Body of pancreas (tissue), 4 donors: ENCODE measurements around the gene ADGRA1. TPM values are rescaled to one million over a fixed set of nuclear protein-coding genes. Genes with fewer than 3 reads are reported as not detected.

Experiments
- ATAC-seq: fragments of 150-250 bp; one replicate; pipeline ENCODE4 v1.9.1; 2016
- DNase-seq, 4 donors: peaks; one replicate each; pipeline ENCODE4 v3.0.0-alpha.2; 2019
- H3K27ac ChIP-seq, 4 donors: fragments of 200-600 bp; sonication (generic); 1 replicate in 3 of 4; 2 replicates in 1 of 4; pipeline versions ENCODE4 v1.5.1 to v1.6.1; 2016 to 2019; ENCODE audit warnings: mild to moderate bottlenecking in 1 of 4, mixed read lengths in 1 of 4, moderate library complexity in 1 of 4
- H3K27me3 ChIP-seq, 2 donors: fragments of 200-600 bp; sonication (generic); one replicate each; pipeline ENCODE4 v1.6.0; 2016; ENCODE audit warnings: mild to moderate bottlenecking in 1 of 2
- H3K36me3 ChIP-seq, 2 donors: fragments of 200-600 bp; sonication (generic); replicated peaks in 1 of 2; 2 replicates each; pipeline ENCODE4 v1.5.1; 2016; ENCODE audit warnings: low read depth in 2 of 2; ENCODE audit not compliant: insufficient read depth in 1 of 2
- H3K4me1 ChIP-seq: fragments of 200-600 bp; sonication (generic); one replicate; pipeline ENCODE4 v1.6.0; 2016
- H3K4me3 ChIP-seq, 2 donors: fragments of 200-600 bp; sonication (generic); 1 replicate in 1 of 2; 2 replicates in 1 of 2; pipeline ENCODE4 v1.5.1; 2016 to 2019
- H3K9me3 ChIP-seq, 3 donors: fragments of 200-600 bp; sonication (generic); 1 replicate in 2 of 3; 2 replicates in 1 of 3; pipeline ENCODE4 v1.5.1; 2016
- CTCF ChIP-seq, 7 experiments: fragments of 450-650 bp in 4 of 7; fragments of 200-600 bp in 3 of 7; sonication (generic) in 3 of 7; IDR thresholded peaks; one replicate each; pipeline ENCODE4 v1.5.1; 2016 to 2019; ENCODE audit warnings: antibody characterized with exemption in 7 of 7
- POLR2A ChIP-seq, 3 donors: fragments of 450-650 bp; IDR thresholded peaks; one replicate each; pipeline ENCODE4 v1.6.1; 2016; ENCODE audit warnings: antibody characterized with exemption in 3 of 3, mild to moderate bottlenecking in 2 of 3
- WGBS, 2 donors: methylation state at CpG; one replicate each; pipeline ENCODE4 v1.1.5; 2017; 5-methylcytosine and 5-hydroxymethylcytosine counted together
- intact Hi-C: fragments of 100-400 bp; cut with DNase I; formaldehyde crosslinking; loops from one replicate; pipeline ENCODE4 v1.15.1; 2023
- total RNA-seq, 2 donors: library from RNA; depleted of rRNA; stranded (reverse); fragments of >200 nt; gene quantifications; one replicate each; pipeline ENCODE4 v1.1.0, GENCODE V29; 2016

ADGRA1 gene
- total RNA-seq, 2 donors from 2014 or later, result under 0.01 TPM; not detected in 1

- Histone ChIP-seq H3K27ac (no peak overlapping the region), H3K4me3 (no peak overlapping the region), H3K27me3 (peaks cover 0 to 2% of the 10 kb centered on the region in 2 donors), H3K9me3 (no peaks in the 10 kb centered on the region), H3K36me3 (no peaks in the 10 kb centered on the region), H3K4me1 (no peaks in the 10 kb centered on the region)
- DNase-seq, result no peak
- TF ChIP-seq CTCF (IDR thresholded peaks at IDR 0.05) (no peak), POLR2A (IDR thresholded peaks at IDR 0.05) (no peak)
- 65 to 66% methylated on average over 14 to 18 of the region's 22 CpGs for WGBS, 2 donors
- intact Hi-C loops, result no loop called here
- ATAC-seq, result no peak
Measured at GRCh38 chr10:133094286-133094685, 6.6 kb downstream of the ADGRA1 start.

- Histone ChIP-seq H3K27me3 (no peaks in the 10 kb centered on the region), H3K9me3 (no peaks in the 10 kb centered on the region), H3K36me3 (no peaks in the 10 kb centered on the region), H3K27ac (no peak overlapping the region), H3K4me3 (no peak overlapping the region), H3K4me1 (no peaks in the 10 kb centered on the region)
- ATAC-seq (no peak), DNase-seq (no peak)
- TF ChIP-seq POLR2A (IDR thresholded peaks at IDR 0.05), result no peak
- TF ChIP-seq CTCF (IDR thresholded peaks at IDR 0.05), result no peak
- intact Hi-C loops, result no loop called here
- WGBS, 2 donors, result 56 to 59% methylated on average over 11 to 16 of the region's 17 CpGs
Measured at GRCh38 chr10:133094866-133095265, 7.1 kb downstream of the ADGRA1 start.

GRCh38 chr10:133095586-133095985, 7.9 kb downstream of the ADGRA1 start:
- intact Hi-C loops, result no loop called here
- no peak for ATAC-seq

GRCh38 chr10:133096616-133097269, 9.0 kb downstream of the ADGRA1 start:
- H3K4me3 ChIP-seq, result no peak overlapping the region
- H3K27me3 ChIP-seq, result no peaks in the 10 kb centered on the region
- no peaks in the 10 kb centered on the region for H3K36me3 ChIP-seq
- WGBS, 2 donors, result 36 to 47% methylated on average over 23 to 28 of the region's 28 CpGs
- ATAC-seq (no peak), DNase-seq (no peak)
- TF ChIP-seq POLR2A (IDR thresholded peaks at IDR 0.05) (no peak), CTCF (IDR thresholded peaks at IDR 0.05) (no peak)
- intact Hi-C loops, result no loop called here
- peaks cover 11% of the 10 kb centered on the region for H3K4me1 ChIP-seq
- H3K9me3 ChIP-seq, result no peaks in the 10 kb centered on the region
- no peak overlapping the region for H3K27ac ChIP-seq

More at GRCh38 chr10:133095586-133095985, 7.9 kb downstream of the ADGRA1 start:
- H3K36me3 ChIP-seq, result no peaks in the 10 kb centered on the region
- no peak overlapping the region for H3K4me3 ChIP-seq
- H3K27ac ChIP-seq, result no peak overlapping the region
- TF ChIP-seq POLR2A (IDR thresholded peaks at IDR 0.05), result no peak
- no peak for TF ChIP-seq CTCF (IDR thresholded peaks at IDR 0.05)
- peaks cover 4% of the 10 kb centered on the region for H3K4me1 ChIP-seq
- no peak for DNase-seq
- H3K27me3 ChIP-seq, result no peaks in the 10 kb centered on the region
- WGBS, 2 donors, result 57 to 80% methylated on average over 2 to 13 of the region's 16 CpGs
- H3K9me3 ChIP-seq, result no peaks in the 10 kb centered on the region

GRCh38 chr10:133097418-133097817, 9.7 kb downstream of the ADGRA1 start:
- WGBS, 2 donors, result 63 to 66% methylated on average over 6 to 14 of the region's 18 CpGs
- intact Hi-C loops, result no loop called here
- no peak overlapping the region for H3K4me3 ChIP-seq
- H3K27me3 ChIP-seq, result no peaks in the 10 kb centered on the region
- H3K4me1 ChIP-seq, result peaks cover 11% of the 10 kb centered on the region
- ATAC-seq (no peak), DNase-seq (no peak)
- no peak overlapping the region for H3K27ac ChIP-seq
- no peaks in the 10 kb centered on the region for H3K36me3 ChIP-seq
- TF ChIP-seq CTCF (IDR thresholded peaks at IDR 0.05), result no peak
- no peak for TF ChIP-seq POLR2A (IDR thresholded peaks at IDR 0.05)
- H3K9me3 ChIP-seq, result no peaks in the 10 kb centered on the region
